GM06990 (cell line): ENCODE measurements around the gene F12.
A peak's percentile ranks its signal among the peaks of the same experiment; 100 is the strongest.
"Not testable (repeated sequence)": the region's sequence is repeated elsewhere in the genome, so short reads cannot be mapped to it uniquely, and the experiment has no call there.

Experiments used
- DNase-seq: peaks from one replicate; pipeline ENCODE4 v3.0.0-alpha.2; 2011; ENCODE audit not compliant: insufficient read length; ENCODE audit errors: extremely low read depth
- H3K27me3 ChIP-seq: replicated peaks from 2 replicates; pipeline ENCODE4 v1.6.0; 2011; ENCODE audit warnings: low read length; ENCODE audit not compliant: control insufficient read depth, insufficient read depth
- H3K36me3 ChIP-seq: 2 replicates; pipeline ENCODE4 v1.5.1; 2011; ENCODE audit warnings: low read length; ENCODE audit not compliant: control insufficient read depth, insufficient read depth
- H3K4me3 ChIP-seq: replicated peaks from 2 replicates; pipeline ENCODE4 v1.5.1; 2011; ENCODE audit warnings: low read depth, mild to moderate bottlenecking, control low read depth, low read length
- TF ChIP-seq, protein P1 (sequence below): IDR thresholded peaks from 2 replicates; pipeline ENCODE4 v1.5.1; 2011; ENCODE audit warnings: low read length, control low read depth, mild to moderate bottlenecking, inconsistent platforms; ENCODE audit not compliant: insufficient read depth, poor library complexity, severe bottlenecking

Gene F12

DNA sequence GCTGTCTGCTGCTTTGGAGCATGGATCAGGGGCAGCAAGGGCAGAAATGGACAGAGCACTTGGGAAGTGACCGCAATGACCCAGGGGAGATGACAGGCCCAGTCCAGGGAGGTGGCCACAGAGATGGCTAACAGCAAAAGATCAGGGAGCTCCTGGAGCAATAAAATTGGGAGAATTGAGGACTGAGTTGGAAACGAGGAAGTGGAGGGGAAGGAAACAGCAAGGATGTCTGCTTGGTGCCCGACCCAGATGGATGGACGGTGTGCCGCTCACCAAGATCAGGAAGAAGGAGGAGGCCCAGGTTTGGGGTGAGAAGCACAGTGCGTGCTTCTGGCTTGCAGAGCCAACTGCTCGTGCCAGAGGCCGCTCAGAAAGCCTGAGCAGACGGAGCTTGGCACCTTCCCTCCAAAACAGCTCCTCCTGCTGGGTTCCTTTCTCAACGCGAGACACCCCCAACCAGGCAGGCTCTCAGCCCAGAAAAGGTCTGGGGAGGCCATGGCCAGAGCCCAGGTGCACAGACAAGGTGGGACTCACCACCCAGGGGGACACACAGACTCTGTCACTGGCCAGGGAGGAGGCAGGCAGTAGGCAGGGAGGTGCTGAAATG is 26.8 kb downstream of the F12 start:
- Histone ChIP-seq H3K27me3 (no peaks in the 10 kb centered on the region; the same call in 1 of the 2 replicates), H3K36me3 (no peaks in the 10 kb centered on the region), H3K4me3 (no peak overlapping the region)
- TF ChIP-seq, protein P1, sequence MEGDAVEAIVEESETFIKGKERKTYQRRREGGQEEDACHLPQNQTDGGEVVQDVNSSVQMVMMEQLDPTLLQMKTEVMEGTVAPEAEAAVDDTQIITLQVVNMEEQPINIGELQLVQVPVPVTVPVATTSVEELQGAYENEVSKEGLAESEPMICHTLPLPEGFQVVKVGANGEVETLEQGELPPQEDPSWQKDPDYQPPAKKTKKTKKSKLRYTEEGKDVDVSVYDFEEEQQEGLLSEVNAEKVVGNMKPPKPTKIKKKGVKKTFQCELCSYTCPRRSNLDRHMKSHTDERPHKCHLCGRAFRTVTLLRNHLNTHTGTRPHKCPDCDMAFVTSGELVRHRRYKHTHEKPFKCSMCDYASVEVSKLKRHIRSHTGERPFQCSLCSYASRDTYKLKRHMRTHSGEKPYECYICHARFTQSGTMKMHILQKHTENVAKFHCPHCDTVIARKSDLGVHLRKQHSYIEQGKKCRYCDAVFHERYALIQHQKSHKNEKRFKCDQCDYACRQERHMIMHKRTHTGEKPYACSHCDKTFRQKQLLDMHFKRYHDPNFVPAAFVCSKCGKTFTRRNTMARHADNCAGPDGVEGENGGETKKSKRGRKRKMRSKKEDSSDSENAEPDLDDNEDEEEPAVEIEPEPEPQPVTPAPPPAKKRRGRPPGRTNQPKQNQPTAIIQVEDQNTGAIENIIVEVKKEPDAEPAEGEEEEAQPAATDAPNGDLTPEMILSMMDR, result peak; percentile 34
- no peak for DNase-seq

GRCh38 chr5:177380805-177381126 is 28.6 kb downstream of the F12 start:
- TF ChIP-seq, protein P1, result no peak
- Histone ChIP-seq H3K27me3 (no peaks in the 10 kb centered on the region; the same call in 1 of the 2 replicates), H3K36me3 (no peaks in the 10 kb centered on the region), H3K4me3 (no peak overlapping the region)
- no peak for DNase-seq

DNA sequence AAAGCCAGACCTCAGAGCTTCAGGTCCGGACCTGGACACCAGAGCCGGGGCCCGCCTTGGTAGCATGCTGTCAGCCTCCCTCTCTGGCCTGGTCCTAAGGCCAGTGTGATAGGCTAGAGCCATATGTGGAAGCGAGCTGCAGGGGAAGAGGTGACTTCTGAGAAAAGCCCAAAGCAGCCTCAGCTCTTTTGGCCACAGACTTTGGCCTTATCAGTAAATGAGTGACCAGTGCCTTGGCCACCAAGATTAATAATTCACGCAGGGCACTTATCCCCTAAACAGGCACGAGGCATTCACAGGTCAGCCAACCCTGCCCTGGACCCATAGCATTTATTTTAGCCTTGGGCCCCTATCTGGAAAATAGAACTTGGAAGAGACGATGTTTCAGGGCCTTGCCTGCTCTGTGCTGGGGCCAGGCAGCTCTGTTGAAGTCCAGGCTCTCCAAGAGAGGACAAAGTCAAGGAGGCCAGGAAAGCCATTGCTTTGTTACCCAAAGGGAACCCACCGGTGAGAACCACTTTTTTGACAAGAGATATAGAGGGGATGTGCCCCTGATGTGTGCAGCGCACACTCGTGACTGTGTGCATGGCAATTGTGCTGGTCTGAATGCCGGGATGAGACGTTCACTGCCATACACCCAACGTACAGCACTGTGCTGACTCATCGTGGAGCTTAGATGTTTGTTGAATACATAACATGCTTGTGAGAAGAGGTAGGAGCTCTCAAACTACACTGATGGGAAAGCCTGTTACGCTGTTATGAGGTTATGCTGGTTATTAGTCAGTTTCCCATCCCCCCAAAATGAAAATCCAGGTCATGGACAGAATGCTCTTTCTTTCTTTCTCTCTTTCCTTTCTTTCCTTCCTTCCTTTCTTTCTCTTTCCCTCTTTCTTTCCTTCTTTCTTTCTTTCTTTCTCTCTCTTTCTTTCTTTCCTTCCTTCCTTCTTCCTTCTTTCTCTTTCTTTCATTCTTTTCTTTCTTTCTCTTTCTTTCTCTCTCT is 30.2 kb downstream of the F12 start:
- TF ChIP-seq, protein P1, result no peak
- H3K36me3 ChIP-seq, result no peaks in the 10 kb centered on the region
- no peak overlapping the region for H3K4me3 ChIP-seq
- no peak for DNase-seq
- H3K27me3 ChIP-seq, result no peaks in the 10 kb centered on the region

GRCh38 chr5:177377851-177378776 is 31.2 kb downstream of the F12 start:
- H3K36me3 ChIP-seq, result peaks cover 3% of the 10 kb centered on the region
- no peaks in the 10 kb centered on the region for H3K27me3 ChIP-seq
- no peak overlapping the region for H3K4me3 ChIP-seq
- TF ChIP-seq, protein P1, result peak; percentile 6
- DNase-seq, result no peak

DNA sequence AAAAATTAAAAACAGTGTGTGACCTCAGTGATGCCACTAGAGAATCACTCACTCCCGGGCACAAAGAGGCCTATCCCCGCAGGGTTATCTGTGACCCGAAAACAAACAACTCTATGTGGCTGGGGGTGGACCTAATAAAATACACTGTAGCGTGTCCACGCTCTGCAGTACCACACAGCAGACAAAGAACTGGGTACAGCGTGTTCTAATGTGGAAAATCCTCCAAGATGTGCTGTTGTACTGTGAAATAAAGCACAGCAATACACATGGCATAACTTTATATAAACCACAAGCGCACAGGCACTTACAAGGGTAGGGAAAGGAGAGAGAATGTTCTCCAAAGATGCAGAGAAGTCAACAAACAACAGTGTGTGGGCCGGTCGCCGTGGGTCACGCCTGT is 33.3 kb downstream of the F12 start:
- no peak overlapping the region for H3K4me3 ChIP-seq
- TF ChIP-seq, protein P1, result no peak
- DNase-seq, result no peak

GRCh38 chr5:177375516-177375915 is 33.8 kb downstream of the F12 start:
- peaks cover 12% of the 10 kb centered on the region for H3K36me3 ChIP-seq
- not testable (repeated sequence) for H3K4me3 ChIP-seq, DNase-seq, H3K27me3 ChIP-seq

More for the DNA sequence above, 33.3 kb downstream of the F12 start:
- H3K36me3 ChIP-seq, result peaks cover 12% of the 10 kb centered on the region
- no peaks in the 10 kb centered on the region for H3K27me3 ChIP-seq
